Neural crest cell (in vitro differentiated cells): ENCODE data around the gene OR2T6. TPM values are rescaled to one million over a fixed set of nuclear protein-coding genes. Genes with fewer than 3 reads are reported as not detected.

ENCODE experiments used
- DNase-seq: peaks from one replicate; pipeline ENCODE4 v3.0.0; 2021; ENCODE audit warnings: low read depth, mixed read lengths, low spot score
- H3K27ac Mint-ChIP-seq: one replicate; pipeline ENCODE4 v1.8.0; 2021; ENCODE audit warnings: mild to moderate bottlenecking, mixed read lengths; ENCODE audit not compliant: unreplicated experiment
- H3K27me3 Mint-ChIP-seq: 2 replicates; pipeline ENCODE4 v1.8.0; 2021; ENCODE audit warnings: low read depth, mild to moderate bottlenecking, mixed read lengths
- H3K36me3 Mint-ChIP-seq: 2 replicates; pipeline ENCODE4 v1.8.0; 2021; ENCODE audit warnings: low read depth, mild to moderate bottlenecking, mixed read lengths
- H3K4me1 Mint-ChIP-seq: 2 replicates; pipeline ENCODE4 v1.8.0; 2021; ENCODE audit warnings: mixed read lengths
- H3K4me3 Mint-ChIP-seq: one replicate; pipeline ENCODE4 v1.8.0; 2021; ENCODE audit warnings: mild to moderate bottlenecking, mixed read lengths
- H3K9me3 Mint-ChIP-seq: 2 replicates; pipeline ENCODE4 v1.8.0; 2021; ENCODE audit warnings: mixed read lengths
- total RNA-seq: library from RNA; stranded (reverse); gene quantifications from 2 replicates; pipeline ENCODE4 v1.2.1, GENCODE V29; 2021
- TF ChIP-seq, protein P1 (sequence below): fragments of 200-600 bp; sonication (generic); conservative IDR thresholded peaks from 2 replicates; pipeline ENCODE4 v1.5.0; 2021; ENCODE audit warnings: antibody characterized with exemption, mild to moderate bottlenecking

The OR2T6 gene
- total RNA-seq, 1 donor from 2014 or later, result not detected

DNA sequence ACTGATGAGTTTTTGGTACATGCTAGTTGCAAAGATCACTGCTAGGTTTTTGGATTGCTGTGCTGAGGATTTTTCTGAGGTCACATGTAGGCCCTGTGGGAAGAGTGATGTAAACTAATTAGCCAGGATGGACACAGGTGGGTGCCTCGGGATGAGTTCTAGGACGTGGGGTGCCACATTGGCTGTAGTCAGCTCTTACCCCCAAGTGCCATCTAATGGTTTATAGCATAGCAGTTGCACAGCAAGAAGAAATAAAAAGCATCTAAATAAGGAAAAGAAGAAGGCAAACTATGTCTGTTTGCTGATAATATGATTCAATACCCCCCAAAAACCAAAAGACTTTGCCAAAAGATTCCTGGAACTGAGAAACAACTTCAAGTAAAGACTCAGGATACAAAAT, 17.5 kb downstream of the OR2T6 start:
- TF ChIP-seq, protein P1, sequence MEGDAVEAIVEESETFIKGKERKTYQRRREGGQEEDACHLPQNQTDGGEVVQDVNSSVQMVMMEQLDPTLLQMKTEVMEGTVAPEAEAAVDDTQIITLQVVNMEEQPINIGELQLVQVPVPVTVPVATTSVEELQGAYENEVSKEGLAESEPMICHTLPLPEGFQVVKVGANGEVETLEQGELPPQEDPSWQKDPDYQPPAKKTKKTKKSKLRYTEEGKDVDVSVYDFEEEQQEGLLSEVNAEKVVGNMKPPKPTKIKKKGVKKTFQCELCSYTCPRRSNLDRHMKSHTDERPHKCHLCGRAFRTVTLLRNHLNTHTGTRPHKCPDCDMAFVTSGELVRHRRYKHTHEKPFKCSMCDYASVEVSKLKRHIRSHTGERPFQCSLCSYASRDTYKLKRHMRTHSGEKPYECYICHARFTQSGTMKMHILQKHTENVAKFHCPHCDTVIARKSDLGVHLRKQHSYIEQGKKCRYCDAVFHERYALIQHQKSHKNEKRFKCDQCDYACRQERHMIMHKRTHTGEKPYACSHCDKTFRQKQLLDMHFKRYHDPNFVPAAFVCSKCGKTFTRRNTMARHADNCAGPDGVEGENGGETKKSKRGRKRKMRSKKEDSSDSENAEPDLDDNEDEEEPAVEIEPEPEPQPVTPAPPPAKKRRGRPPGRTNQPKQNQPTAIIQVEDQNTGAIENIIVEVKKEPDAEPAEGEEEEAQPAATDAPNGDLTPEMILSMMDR, result no peak
- Mint-ChIP-seq H3K4me3 (no peak overlapping the region), H3K27ac (no peak overlapping the region), H3K4me1 (no peaks in the 10 kb centered on the region), H3K27me3 (no peaks in the 10 kb centered on the region), H3K9me3 (peaks cover 29% of the 10 kb centered on the region), H3K36me3 (peaks cover 6% of the 10 kb centered on the region)
- no peak for DNase-seq

DNA sequence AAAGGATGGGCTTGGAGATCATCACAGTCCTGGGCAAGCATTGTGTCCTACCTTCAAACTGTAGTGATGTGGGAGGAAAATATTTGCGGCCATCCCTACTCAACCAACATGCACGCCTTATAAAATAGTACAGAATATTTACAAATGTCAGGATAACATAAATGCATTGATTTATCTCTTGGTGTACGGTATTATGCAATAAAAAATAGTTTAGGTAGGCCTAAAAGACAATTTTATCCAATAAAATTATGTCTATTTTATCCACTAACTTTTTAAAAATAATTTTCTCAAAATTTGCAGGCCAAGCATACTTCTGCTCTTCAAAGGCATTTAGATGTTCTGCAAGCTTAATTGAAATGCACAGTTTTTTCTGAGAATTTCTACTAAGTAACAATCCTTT, 27.2 kb downstream of the OR2T6 start, which contains the start of gene OR2T1:
OR2T1 (plus strand) TSS at position 301 of the 400 bp plus-strand sequence. CDS start 3,100 bp downstream, outside the sequence.
- no peak for DNase-seq
- no peak within 1 kb of the TSS for H3K4me3 Mint-ChIP-seq
- H3K9me3 Mint-ChIP-seq, result peaks cover 21% of the 10 kb centered on the region
- H3K4me1 Mint-ChIP-seq, result no peaks in the 10 kb centered on the region
- peaks cover 8% of the 10 kb centered on the region for H3K36me3 Mint-ChIP-seq
- TF ChIP-seq, protein P1, result no peak
- no peaks in the 10 kb centered on the region for H3K27me3 Mint-ChIP-seq
- H3K27ac Mint-ChIP-seq, result no peak within 1 kb of the TSS

DNA sequence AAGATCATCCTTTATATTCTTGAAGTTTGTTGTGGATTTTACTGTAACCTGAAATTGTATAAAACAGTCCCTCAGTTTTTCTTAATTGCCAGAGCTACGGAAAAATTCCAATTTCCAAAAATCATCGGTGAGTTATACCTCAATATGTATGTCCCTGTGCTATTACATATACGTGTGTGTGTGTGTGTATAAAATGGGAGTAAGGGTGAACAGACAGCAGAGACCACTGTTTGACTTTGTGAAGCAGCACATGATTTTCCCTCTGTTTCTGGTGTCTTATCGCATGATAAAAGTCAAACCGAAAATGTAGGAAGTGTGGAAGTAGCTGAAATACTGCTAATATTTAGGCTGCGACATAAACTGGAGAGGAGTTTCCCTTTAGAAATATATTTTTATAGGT, 28.5 kb downstream of the OR2T6 start:
- Mint-ChIP-seq H3K4me3 (no peak overlapping the region), H3K4me1 (no peaks in the 10 kb centered on the region), H3K27me3 (no peaks in the 10 kb centered on the region), H3K27ac (no peak overlapping the region), H3K36me3 (peaks cover 8% of the 10 kb centered on the region), H3K9me3 (peaks cover 21% of the 10 kb centered on the region)
- no peak for DNase-seq
- TF ChIP-seq, protein P1, result no peak

DNA sequence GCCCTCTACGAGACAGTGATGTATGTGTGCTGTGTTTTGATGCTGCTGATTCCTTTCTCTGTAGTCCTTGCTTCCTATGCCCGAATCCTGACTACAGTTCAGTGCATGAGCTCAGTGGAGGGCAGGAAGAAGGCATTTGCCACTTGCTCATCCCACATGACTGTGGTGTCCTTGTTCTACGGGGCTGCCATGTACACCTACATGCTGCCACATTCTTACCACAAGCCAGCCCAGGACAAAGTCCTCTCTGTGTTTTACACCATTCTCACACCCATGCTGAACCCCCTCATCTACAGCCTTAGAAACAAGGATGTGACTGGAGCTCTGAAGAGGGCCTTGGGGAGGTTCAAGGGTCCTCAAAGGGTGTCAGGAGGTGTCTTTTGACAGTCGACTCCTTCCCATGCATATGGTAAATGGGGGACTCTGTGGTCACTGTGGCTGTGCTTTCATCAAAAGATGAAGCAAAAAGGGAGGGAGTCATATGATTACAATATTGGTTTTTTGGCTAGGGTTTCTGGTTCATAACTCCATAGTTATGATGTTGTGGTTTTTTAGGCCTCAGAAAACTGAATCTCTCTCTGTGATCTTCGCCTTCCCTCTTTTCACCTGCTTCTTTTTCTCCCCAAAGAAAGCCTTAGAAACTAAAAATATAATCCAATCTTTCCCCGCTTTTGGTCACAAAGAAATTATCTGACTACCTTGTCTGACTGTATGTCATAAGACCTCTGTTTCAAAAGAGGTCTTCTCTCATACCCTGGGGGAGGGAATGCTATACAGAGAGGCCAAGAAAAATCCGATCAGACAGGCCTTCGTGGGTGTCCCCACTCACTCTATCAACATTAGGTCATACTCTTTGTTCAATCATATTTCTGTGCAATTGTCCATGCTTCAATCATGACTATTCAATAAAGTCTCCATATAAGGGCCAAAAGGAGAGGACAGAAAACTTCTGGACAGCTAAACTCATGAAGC, 31.5 kb downstream of the OR2T6 start:
- Mint-ChIP-seq H3K36me3 (peaks cover 18% of the 10 kb centered on the region), H3K27ac (no peak overlapping the region), H3K4me1 (no peaks in the 10 kb centered on the region), H3K9me3 (peaks cover 28% of the 10 kb centered on the region), H3K27me3 (no peaks in the 10 kb centered on the region), H3K4me3 (no peak overlapping the region)
- TF ChIP-seq, protein P1, result no peak
- DNase-seq, result no peak

- Mint-ChIP-seq H3K27ac (no peak overlapping the region), H3K27me3 (no peaks in the 10 kb centered on the region), H3K4me1 (no peaks in the 10 kb centered on the region), H3K9me3 (peaks cover 19% of the 10 kb centered on the region), H3K4me3 (no peak overlapping the region), H3K36me3 (no peaks in the 10 kb centered on the region)
- TF ChIP-seq, protein P1, result no peak
- DNase-seq, result no peak
Measured at GRCh38 chr1:248416226-248416625, 40.7 kb downstream of the OR2T6 start.
